Measurements from ENCODE around the gene MCOLN3.
"Not testable (repeated sequence)": the region's sequence is repeated elsewhere in the genome, so short reads cannot be mapped to it uniquely, and the experiment has no call there.

The MCOLN3 gene

GRCh38 chr1:85019994-85020393 lies 28.3 kb downstream of the MCOLN3 start:
- no peaks in the 10 kb centered on the region for H3K4me1 ChIP-seq (ENCODE audit: control insufficient read depth, insufficient read depth, low read length, unreplicated experiment)
- no peak overlapping the region for H2AFZ ChIP-seq (ENCODE audit: low read length, unreplicated experiment)

GRCh38 chr1:85015826-85016225 lies 32.5 kb downstream of the MCOLN3 start:
- Histone ChIP-seq H3K79me2 (ENCODE audit: control insufficient read depth, insufficient read depth, low read length, unreplicated experiment) (no peaks in the 10 kb centered on the region), H3K36me3 (ENCODE audit: insufficient read depth, low read length) (no peaks in the 10 kb centered on the region), H3K4me1 (ENCODE audit: control insufficient read depth, insufficient read depth, low read length, unreplicated experiment) (no peaks in the 10 kb centered on the region), H3K4me3 (ENCODE audit: low read depth, low read length) (no peak overlapping the region), H3K27ac (ENCODE audit: low read depth, low read length) (no peak overlapping the region), H3K27me3 (ENCODE audit: insufficient read depth, low read length) (peaks cover 2% of the 10 kb centered on the region; the same call in 1 of the 2 replicates), H2AFZ (ENCODE audit: low read length, unreplicated experiment) (no peak overlapping the region)

More at GRCh38 chr1:85019994-85020393, 28.3 kb downstream of the MCOLN3 start:
- Histone ChIP-seq H3K27me3 (ENCODE audit: insufficient read depth, low read length) (peaks cover 3% of the 10 kb centered on the region; the same call in 1 of the 2 replicates), H3K36me3 (ENCODE audit: insufficient read depth, low read length) (no peaks in the 10 kb centered on the region), H3K79me2 (ENCODE audit: control insufficient read depth, insufficient read depth, low read length, unreplicated experiment) (no peaks in the 10 kb centered on the region), H3K4me3 (ENCODE audit: low read depth, low read length) (no peak overlapping the region), H3K27ac (ENCODE audit: low read depth, low read length) (no peak overlapping the region)

GRCh38 chr1:85005641-85006040 lies 42.7 kb downstream of the MCOLN3 start:
- H3K27ac ChIP-seq (ENCODE audit: low read depth, low read length); H3K79me2 ChIP-seq (ENCODE audit: control insufficient read depth, insufficient read depth, low read length, unreplicated experiment); H3K4me1 ChIP-seq (ENCODE audit: control insufficient read depth, insufficient read depth, low read length, unreplicated experiment); H3K36me3 ChIP-seq (ENCODE audit: insufficient read depth, low read length); H3K4me3 ChIP-seq (ENCODE audit: low read depth, low read length); H2AFZ ChIP-seq (ENCODE audit: low read length, unreplicated experiment): not testable (repeated sequence)
- peaks cover 64% of the 10 kb centered on the region for H3K27me3 ChIP-seq (ENCODE audit: insufficient read depth, low read length)

- H3K4me1 ChIP-seq (ENCODE audit: control insufficient read depth, insufficient read depth, low read length, unreplicated experiment): peaks cover 5% of the 10 kb centered on the region
- no peaks in the 10 kb centered on the region for H3K36me3 ChIP-seq (ENCODE audit: insufficient read depth, low read length)
- H3K27me3 ChIP-seq (ENCODE audit: insufficient read depth, low read length): peaks cover 86% of the 10 kb centered on the region
- no peak overlapping the region for H3K27ac ChIP-seq (ENCODE audit: low read depth, low read length)
- H3K4me3 ChIP-seq (ENCODE audit: low read depth, low read length): no peak overlapping the region
- H3K79me2 ChIP-seq (ENCODE audit: control insufficient read depth, insufficient read depth, low read length, unreplicated experiment): no peaks in the 10 kb centered on the region
- H2AFZ ChIP-seq (ENCODE audit: low read length, unreplicated experiment): no peak overlapping the region
These were observed 46.6 kb downstream of the MCOLN3 start for GRCh38 chr1:85001742-85002141.

- H3K4me3 ChIP-seq (ENCODE audit: low read depth, low read length): peak overlapping the region; percentile 77
- H3K4me1 ChIP-seq (ENCODE audit: control insufficient read depth, insufficient read depth, low read length, unreplicated experiment): peaks cover 5% of the 10 kb centered on the region
- H3K27me3 ChIP-seq (ENCODE audit: insufficient read depth, low read length): peaks cover 64% of the 10 kb centered on the region
- no peaks in the 10 kb centered on the region for H3K79me2 ChIP-seq (ENCODE audit: control insufficient read depth, insufficient read depth, low read length, unreplicated experiment)
- no peak overlapping the region for H3K27ac ChIP-seq (ENCODE audit: low read depth, low read length)
- H3K36me3 ChIP-seq (ENCODE audit: insufficient read depth, low read length): no peaks in the 10 kb centered on the region
- H2AFZ ChIP-seq (ENCODE audit: low read length, unreplicated experiment): no peak overlapping the region
These were observed 49.5 kb downstream of the MCOLN3 start for GRCh38 chr1:84998642-84999280.

GRCh38 chr1:84997667-84998600 lies 50.4 kb downstream of the MCOLN3 start:
- Histone ChIP-seq H2AFZ (ENCODE audit: low read length, unreplicated experiment) (peak overlapping the region; percentile 77), H3K27me3 (ENCODE audit: insufficient read depth, low read length) (peaks cover 56% of the 10 kb centered on the region), H3K79me2 (ENCODE audit: control insufficient read depth, insufficient read depth, low read length, unreplicated experiment) (no peaks in the 10 kb centered on the region), H3K36me3 (ENCODE audit: insufficient read depth, low read length) (no peaks in the 10 kb centered on the region), H3K4me3 (ENCODE audit: low read depth, low read length) (peak overlapping the region; percentile 77), H3K4me1 (ENCODE audit: control insufficient read depth, insufficient read depth, low read length, unreplicated experiment) (peaks cover 5% of the 10 kb centered on the region), H3K27ac (ENCODE audit: low read depth, low read length) (no peak overlapping the region)

- Histone ChIP-seq H3K36me3 (ENCODE audit: insufficient read depth, low read length) (no peaks in the 10 kb centered on the region), H3K4me3 (ENCODE audit: low read depth, low read length) (peak within 1 kb of the TSS; percentile 77), H3K27me3 (ENCODE audit: insufficient read depth, low read length) (peaks cover 48% of the 10 kb centered on the region), H2AFZ (ENCODE audit: low read length, unreplicated experiment) (peak within 1 kb of the TSS; percentile 77), H3K27ac (ENCODE audit: low read depth, low read length) (no peak within 1 kb of the TSS), H3K79me2 (ENCODE audit: control insufficient read depth, insufficient read depth, low read length, unreplicated experiment) (no peaks in the 10 kb centered on the region), H3K4me1 (ENCODE audit: control insufficient read depth, insufficient read depth, low read length, unreplicated experiment) (peaks cover 5% of the 10 kb centered on the region)
These were observed 51.2 kb downstream of the MCOLN3 start, which contains the start of gene MCOLN2 for GRCh38 chr1:84996846-84997666. MCOLN2 (minus strand) TSS chr1:84997113; CDS start chr1:84996872, 241 bp downstream.

- no peaks in the 10 kb centered on the region for H3K36me3 ChIP-seq (ENCODE audit: insufficient read depth, low read length)
- no peak overlapping the region for H3K27ac ChIP-seq (ENCODE audit: low read depth, low read length)
- no peak overlapping the region for H2AFZ ChIP-seq (ENCODE audit: low read length, unreplicated experiment)
- H3K27me3 ChIP-seq (ENCODE audit: insufficient read depth, low read length): peaks cover 35% of the 10 kb centered on the region
- no peak overlapping the region for H3K4me3 ChIP-seq (ENCODE audit: low read depth, low read length)
- H3K79me2 ChIP-seq (ENCODE audit: control insufficient read depth, insufficient read depth, low read length, unreplicated experiment): no peaks in the 10 kb centered on the region
- peaks cover 5% of the 10 kb centered on the region for H3K4me1 ChIP-seq (ENCODE audit: control insufficient read depth, insufficient read depth, low read length, unreplicated experiment)
These were observed 52.6 kb downstream of the MCOLN3 start for GRCh38 chr1:84995484-84996334.

- no peaks in the 10 kb centered on the region for H3K79me2 ChIP-seq (ENCODE audit: control insufficient read depth, insufficient read depth, low read length, unreplicated experiment)
- no peaks in the 10 kb centered on the region for H3K36me3 ChIP-seq (ENCODE audit: insufficient read depth, low read length)
- no peak overlapping the region for H3K27ac ChIP-seq (ENCODE audit: low read depth, low read length)
- no peaks in the 10 kb centered on the region for H3K4me1 ChIP-seq (ENCODE audit: control insufficient read depth, insufficient read depth, low read length, unreplicated experiment)
- H2AFZ ChIP-seq (ENCODE audit: low read length, unreplicated experiment): no peak overlapping the region
- no peaks in the 10 kb centered on the region for H3K27me3 ChIP-seq (ENCODE audit: insufficient read depth, low read length)
- H3K4me3 ChIP-seq (ENCODE audit: low read depth, low read length): no peak overlapping the region
These were observed 57.0 kb downstream of the MCOLN3 start for GRCh38 chr1:84991097-84991920.
